Activated T-helper 1 cell treated with anti-CD3 and anti-CD28 coated beads, Interleukin-12 subunit alpha, Interleukin-12 subunit beta, Interleukin-2, Interleukin-4 antibody, amounts not matched to agents 30 ng/mL and 10 ng/mL and 1 ng/mL, durations not matched to agents 14 hours and 24 hours and 36 hours (primary cell): ENCODE results near the gene TRIM38. TPM values are rescaled to one million over a fixed set of nuclear protein-coding genes. Genes with fewer than 3 reads are reported as not detected.
A peak's percentile ranks its signal among the peaks of the same experiment; 100 is the strongest.

Experiments used
- DNase-seq: peaks from one replicate; pipeline ENCODE4 v3.0.0; 2021; ENCODE audit warnings: low spot score
- H3K27ac Mint-ChIP-seq: one replicate; pipeline ENCODE4 v1.8.0; 2021; ENCODE audit warnings: mild to moderate bottlenecking, mixed read lengths
- H3K27me3 Mint-ChIP-seq: one replicate; pipeline ENCODE4 v1.8.0; 2022; ENCODE audit warnings: mild to moderate bottlenecking, moderate library complexity, mixed read lengths; ENCODE audit not compliant: insufficient read depth
- H3K36me3 Mint-ChIP-seq: one replicate; pipeline ENCODE4 v1.8.0; 2021; ENCODE audit warnings: low read depth, mixed read lengths
- H3K4me1 Mint-ChIP-seq: one replicate; pipeline ENCODE4 v1.8.0; 2021; ENCODE audit warnings: low read depth, mixed read lengths
- H3K4me3 Mint-ChIP-seq: one replicate; pipeline ENCODE4 v1.8.0; 2021; ENCODE audit warnings: mild to moderate bottlenecking, moderate library complexity, mixed read lengths
- H3K9me3 Mint-ChIP-seq: one replicate; pipeline ENCODE4 v1.8.0; 2021; ENCODE audit warnings: mixed read lengths
- intact Hi-C: fragments of 100-400 bp; cut with micrococcal nuclease; formaldehyde crosslinking; loops from one replicate; pipeline ENCODE4 v1.15.1; 2024
- total RNA-seq: library from RNA; stranded (reverse); gene quantifications from 2 replicates; pipeline ENCODE4 v1.2.3, GENCODE V29; 2022

The TRIM38 gene
- total RNA-seq, 1 donor from 2014 or later: 24.5 TPM

DNA sequence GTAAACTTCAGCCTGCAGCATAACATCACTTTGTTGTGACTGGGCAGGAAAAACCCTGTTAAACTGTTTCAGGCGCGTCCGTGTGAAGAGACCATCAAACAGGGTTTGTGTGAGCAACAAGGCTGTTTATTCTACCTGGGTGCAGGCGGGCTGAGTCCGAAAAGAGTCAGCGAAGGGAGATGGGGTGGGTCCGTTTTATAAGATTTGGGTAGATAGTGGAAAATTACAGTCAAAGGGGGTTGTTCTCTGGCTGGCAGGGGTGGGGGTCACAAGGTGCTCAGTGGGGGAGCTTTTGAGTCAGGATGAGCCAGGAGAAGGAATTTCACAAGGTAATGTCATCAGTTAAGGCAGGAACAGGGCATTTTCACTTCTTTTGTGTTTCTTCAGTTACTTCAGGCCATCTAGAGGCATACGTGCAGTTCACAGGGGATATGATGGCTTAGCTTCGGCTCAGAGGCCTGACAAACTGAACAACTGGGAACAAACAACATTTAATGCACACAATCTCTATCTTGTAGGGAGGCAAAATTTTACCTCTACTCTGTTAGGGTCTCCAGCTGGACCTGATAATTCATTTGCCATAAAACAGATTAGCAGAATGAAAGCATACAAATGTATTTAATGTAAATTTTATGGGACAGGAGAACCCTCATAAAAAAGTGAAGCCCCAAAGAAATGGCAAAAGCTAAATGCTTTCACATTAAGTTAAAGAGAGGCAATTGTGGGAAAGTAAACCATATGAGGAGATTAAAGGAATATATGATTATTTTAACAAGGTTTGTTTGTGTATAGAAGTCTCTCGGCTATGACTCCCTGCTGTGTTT is 66.4 kb downstream of the TRIM38 start:
- Mint-ChIP-seq H3K4me3 (no peak overlapping the region), H3K36me3 (no peaks in the 10 kb centered on the region), H3K4me1 (peaks cover 95% of the 10 kb centered on the region), H3K27ac (peak overlapping the region; percentile 65), H3K27me3 (peaks cover 2% of the 10 kb centered on the region), H3K9me3 (no peaks in the 10 kb centered on the region)
- DNase-seq: no peak
- intact Hi-C loops: loop anchor here (10.0 kb wide), 3 partner anchors 506 to 1726 kb away; partner anchors contain the start of gene HMGN4

- intact Hi-C loops: loop anchor here (10.0 kb wide), 3 partner anchors 505 to 1725 kb away; partner anchors contain the start of gene HMGN4
- no peak for DNase-seq
- Mint-ChIP-seq H3K27me3 (peaks cover 2% of the 10 kb centered on the region), H3K4me1 (peaks cover 95% of the 10 kb centered on the region), H3K36me3 (no peaks in the 10 kb centered on the region), H3K9me3 (no peaks in the 10 kb centered on the region), H3K4me3 (no peak overlapping the region), H3K27ac (peak overlapping the region; percentile 45)
Measured at GRCh38 chr6:26029570-26029856, 66.9 kb downstream of the TRIM38 start.

- intact Hi-C loops: loop anchor here (5.0 to 10.0 kb wide), 4 partner anchors 505 to 1807 kb away; partner anchors contain the start of gene HMGN4
- Mint-ChIP-seq H3K27ac (peak overlapping the region; percentile 84), H3K4me3 (peak overlapping the region; percentile 72), H3K9me3 (no peaks in the 10 kb centered on the region), H3K4me1 (peaks cover 97% of the 10 kb centered on the region), H3K27me3 (peaks cover 2% of the 10 kb centered on the region), H3K36me3 (no peaks in the 10 kb centered on the region)
- no peak for DNase-seq
Measured at GRCh38 chr6:26029857-26030653, 67.5 kb downstream of the TRIM38 start.

- peak overlapping the region; percentile 67 for H3K4me3 Mint-ChIP-seq
- no peaks in the 10 kb centered on the region for H3K9me3 Mint-ChIP-seq
- H3K36me3 Mint-ChIP-seq: no peaks in the 10 kb centered on the region
- H3K4me1 Mint-ChIP-seq: peaks cover 93% of the 10 kb centered on the region
- H3K27me3 Mint-ChIP-seq: peaks cover 2% of the 10 kb centered on the region
- DNase-seq: no peak
- intact Hi-C loops: loop anchor here (5.0 kb wide), 1 partner anchor 1807 kb away; a partner anchor contains a TSS
- H3K27ac Mint-ChIP-seq: peak overlapping the region; percentile 81
Measured at GRCh38 chr6:26030716-26031115, 68.1 kb downstream of the TRIM38 start.

DNA sequence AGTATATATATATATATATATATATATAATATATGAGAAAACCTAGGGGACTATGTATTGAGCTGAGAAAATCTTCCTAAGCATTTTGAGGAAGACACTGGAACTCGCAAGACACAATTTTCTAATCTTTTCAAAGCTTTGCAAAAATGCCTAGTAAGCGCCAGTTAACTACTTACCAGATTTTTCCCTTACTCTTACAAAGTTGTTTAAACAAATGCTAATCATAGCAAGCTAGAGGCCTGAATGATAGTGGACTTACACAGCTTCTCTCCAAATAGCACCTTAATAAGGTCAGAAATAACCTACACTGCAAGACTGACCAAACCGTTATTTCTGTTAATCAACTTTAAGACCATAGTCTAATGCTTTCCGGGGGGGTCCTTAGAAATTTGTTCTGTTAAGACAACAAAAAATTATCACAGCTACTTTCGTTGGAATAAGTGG is 68.6 kb downstream of the TRIM38 start:
- Mint-ChIP-seq H3K27ac (peak overlapping the region; percentile 98), H3K4me1 (peaks cover 93% of the 10 kb centered on the region), H3K9me3 (no peaks in the 10 kb centered on the region), H3K27me3 (peaks cover 2% of the 10 kb centered on the region), H3K36me3 (no peaks in the 10 kb centered on the region), H3K4me3 (peak overlapping the region; percentile 94)
- no peak for DNase-seq
- intact Hi-C loops: loop anchor here (5.0 kb wide), 1 partner anchor 1806 kb away; a partner anchor contains a TSS

DNA sequence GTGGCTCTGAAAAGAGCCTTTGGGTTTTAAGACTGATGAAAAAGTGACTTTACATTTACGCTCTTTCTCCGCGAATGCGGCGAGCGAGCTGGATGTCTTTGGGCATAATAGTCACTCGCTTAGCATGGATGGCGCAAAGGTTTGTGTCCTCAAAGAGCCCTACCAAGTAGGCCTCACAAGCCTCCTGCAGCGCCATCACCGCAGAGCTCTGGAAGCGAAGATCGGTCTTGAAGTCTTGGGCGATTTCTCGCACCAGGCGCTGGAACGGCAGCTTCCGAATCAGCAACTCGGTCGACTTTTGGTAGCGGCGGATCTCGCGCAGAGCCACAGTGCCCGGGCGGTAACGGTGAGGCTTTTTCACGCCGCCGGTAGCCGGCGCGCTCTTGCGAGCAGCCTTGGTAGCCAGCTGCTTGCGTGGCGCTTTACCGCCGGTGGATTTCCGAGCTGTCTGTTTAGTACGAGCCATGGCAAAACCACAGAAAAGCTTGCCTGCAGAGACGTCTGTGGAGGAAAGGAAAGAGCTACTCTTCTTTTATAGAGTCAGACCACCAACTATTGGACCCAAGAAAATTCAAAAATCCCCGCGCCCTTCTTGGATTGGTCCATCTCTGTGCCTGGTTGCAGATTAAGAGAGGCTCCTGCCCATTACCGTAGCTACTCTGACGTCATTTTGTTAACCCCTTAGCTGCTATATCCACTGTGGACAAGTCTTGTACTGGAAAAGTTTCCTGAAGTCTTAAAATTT is 69.2 kb downstream of the TRIM38 start:
- intact Hi-C loops: loop anchor here (1.0 to 5.0 kb wide), 6 partner anchors 92 to 1806 kb away; a partner anchor contains a TSS
- Mint-ChIP-seq H3K36me3 (no peaks in the 10 kb centered on the region), H3K9me3 (no peaks in the 10 kb centered on the region), H3K27me3 (peaks cover 2% of the 10 kb centered on the region), H3K4me1 (peaks cover 89% of the 10 kb centered on the region), H3K27ac (peak overlapping the region; percentile 98), H3K4me3 (peak overlapping the region; percentile 94)
- peak; percentile 89 for DNase-seq

DNA sequence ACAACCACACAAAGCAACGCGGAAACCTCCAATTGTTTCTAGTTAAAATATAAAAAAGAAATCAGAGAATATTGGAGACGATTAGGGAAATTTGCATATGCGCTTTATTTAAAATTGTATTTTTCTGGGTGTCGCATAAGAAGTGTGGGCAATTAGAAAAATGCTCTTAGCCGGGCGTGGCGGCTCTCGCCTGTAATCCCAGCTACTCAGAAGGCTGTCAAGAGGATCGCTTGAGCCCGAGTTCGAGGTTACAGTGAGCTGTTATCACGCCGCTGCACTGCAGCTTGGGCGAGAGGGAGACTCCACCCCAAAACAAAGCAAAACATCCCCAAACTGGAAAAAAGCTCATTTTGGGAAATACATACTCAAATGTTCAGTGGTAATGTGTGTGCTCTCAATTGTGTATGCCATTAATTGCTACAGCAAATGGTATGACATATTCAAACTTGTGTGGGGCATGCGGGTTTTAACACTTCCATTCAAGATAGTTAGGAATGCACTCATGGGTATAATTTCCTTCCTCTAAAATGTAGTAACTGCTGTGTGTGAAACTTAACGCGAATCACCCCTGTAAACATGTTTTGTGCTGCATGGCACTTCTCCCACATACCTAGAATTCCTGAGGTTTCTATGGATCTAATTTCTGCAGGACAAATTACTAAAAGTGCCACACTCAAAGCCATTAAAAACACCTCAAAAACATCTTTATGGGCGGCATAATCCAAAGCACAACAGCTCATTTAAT is 69.9 kb downstream of the TRIM38 start:
- intact Hi-C loops: loop anchor here (1.0 to 5.0 kb wide), 10 partner anchors 11 to 1805 kb away; a partner anchor contains a TSS
- Mint-ChIP-seq H3K36me3 (no peaks in the 10 kb centered on the region), H3K9me3 (no peaks in the 10 kb centered on the region), H3K4me3 (peak overlapping the region; percentile 94), H3K27me3 (peaks cover 2% of the 10 kb centered on the region), H3K4me1 (peaks cover 82% of the 10 kb centered on the region), H3K27ac (peak overlapping the region; percentile 98)
- DNase-seq: no peak

GRCh38 chr6:26033085-26033940 is 70.7 kb downstream of the TRIM38 start:
- Mint-ChIP-seq H3K36me3 (no peaks in the 10 kb centered on the region), H3K4me1 (peaks cover 74% of the 10 kb centered on the region)

DNA sequence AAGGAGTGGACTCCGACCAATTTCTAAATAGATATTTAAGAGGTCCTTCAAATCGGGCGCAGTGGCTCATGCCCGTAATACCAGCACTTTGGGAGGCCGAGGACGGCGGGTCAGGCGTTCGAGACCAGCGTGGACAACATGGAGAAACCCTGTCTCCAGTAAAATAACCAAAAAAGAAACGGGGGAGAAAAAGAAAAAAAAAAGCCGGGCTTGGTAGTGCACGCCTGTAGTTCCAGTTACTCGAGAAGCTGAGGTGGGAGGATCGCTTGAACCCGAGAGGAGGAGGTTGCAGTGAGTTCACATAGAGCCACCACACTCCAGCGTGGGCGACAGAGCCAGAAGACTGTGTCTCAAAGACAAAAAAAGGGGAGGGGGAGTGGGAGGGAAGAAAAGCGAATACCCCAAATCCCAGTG is 71.3 kb downstream of the TRIM38 start:
- intact Hi-C loops: loop anchor here (1.0 to 5.0 kb wide), 9 partner anchors 9 to 1803 kb away; a partner anchor contains a TSS
- Mint-ChIP-seq H3K36me3 (no peaks in the 10 kb centered on the region), H3K4me3 (peak overlapping the region; percentile 94), H3K27me3 (peaks cover 2% of the 10 kb centered on the region), H3K9me3 (no peaks in the 10 kb centered on the region), H3K27ac (peak overlapping the region; percentile 98), H3K4me1 (peaks cover 68% of the 10 kb centered on the region)
- DNase-seq: no peak

More at GRCh38 chr6:26033085-26033940, 70.7 kb downstream of the TRIM38 start:
- peaks cover 2% of the 10 kb centered on the region for H3K27me3 Mint-ChIP-seq
- intact Hi-C loops: loop anchor here (1.0 to 5.0 kb wide), 9 partner anchors 10 to 1804 kb away; a partner anchor contains a TSS
- DNase-seq: peak; percentile 73
- no peaks in the 10 kb centered on the region for H3K9me3 Mint-ChIP-seq
- peak overlapping the region; percentile 98 for H3K27ac Mint-ChIP-seq
- H3K4me3 Mint-ChIP-seq: peak overlapping the region; percentile 94

DNA sequence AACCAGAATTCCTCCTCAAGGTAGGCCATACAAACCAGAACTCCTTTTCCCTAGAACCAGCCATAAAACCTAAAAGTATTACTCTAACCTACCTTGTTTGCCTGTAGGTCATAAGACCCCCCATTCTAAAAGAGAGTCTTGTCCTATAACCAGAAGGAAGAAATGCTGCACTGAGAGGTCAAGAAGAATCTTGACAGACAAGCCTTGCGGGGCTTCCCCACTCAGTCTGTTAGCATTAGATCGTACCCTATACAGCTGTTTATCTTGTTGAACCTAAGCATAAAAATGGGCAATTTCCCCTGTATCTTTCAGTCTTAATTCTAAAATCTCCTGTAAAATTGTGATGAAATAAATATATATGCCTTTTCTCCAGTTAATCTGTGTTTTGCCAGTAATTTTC is 72.3 kb downstream of the TRIM38 start:
- no peaks in the 10 kb centered on the region for H3K9me3 Mint-ChIP-seq
- H3K27ac Mint-ChIP-seq: peak overlapping the region; percentile 60
- H3K27me3 Mint-ChIP-seq: peaks cover 2% of the 10 kb centered on the region
- no peak for DNase-seq
- H3K4me3 Mint-ChIP-seq: peak overlapping the region; percentile 94
- no peaks in the 10 kb centered on the region for H3K36me3 Mint-ChIP-seq
- H3K4me1 Mint-ChIP-seq: peaks cover 58% of the 10 kb centered on the region
- intact Hi-C loops: loop anchor here (5.0 kb wide), 1 partner anchor 1802 kb away; a partner anchor contains a TSS
